Rectal smooth muscle tissue (tissue), 1 donor: ENCODE measurements around the gene ROBO1.

Experiments
- H3K27ac ChIP-seq: one replicate; pipeline ENCODE4 v1.7.0; 2013; ENCODE audit warnings: low read depth, low read length, inconsistent platforms
- H3K27me3 ChIP-seq: one replicate; pipeline ENCODE4 v1.7.0; 2013; ENCODE audit warnings: low read length; ENCODE audit not compliant: control insufficient read depth, insufficient read depth
- H3K36me3 ChIP-seq: one replicate; pipeline ENCODE4 v1.7.0; 2013; ENCODE audit warnings: low read length; ENCODE audit not compliant: control insufficient read depth, insufficient read depth
- H3K4me1 ChIP-seq: one replicate; pipeline ENCODE4 v1.7.0; 2013; ENCODE audit warnings: low read length; ENCODE audit not compliant: control insufficient read depth, insufficient read depth
- H3K4me3 ChIP-seq: one replicate; pipeline ENCODE4 v1.7.0; 2013; ENCODE audit warnings: low read length
- H3K9ac ChIP-seq: one replicate; pipeline ENCODE4 v1.7.0; 2013; ENCODE audit warnings: low read length

Gene ROBO1

GRCh38 chr3:78798266-78798832 lies 969.4 kb downstream of the ROBO1 start:
- no peaks in the 10 kb centered on the region for H3K36me3 ChIP-seq
- H3K4me1 ChIP-seq = no peaks in the 10 kb centered on the region
- H3K9ac ChIP-seq = no peak overlapping the region
- no peaks in the 10 kb centered on the region for H3K27me3 ChIP-seq
- no peak overlapping the region for H3K4me3 ChIP-seq
- H3K27ac ChIP-seq = no peak overlapping the region

GRCh38 chr3:78794431-78794830 lies 973.4 kb downstream of the ROBO1 start:
- no peaks in the 10 kb centered on the region for H3K4me1 ChIP-seq
- no peaks in the 10 kb centered on the region for H3K36me3 ChIP-seq
- H3K27me3 ChIP-seq = no peaks in the 10 kb centered on the region
- no peak overlapping the region for H3K4me3 ChIP-seq
- no peak overlapping the region for H3K9ac ChIP-seq
- H3K27ac ChIP-seq = no peak overlapping the region

- no peak overlapping the region for H3K4me3 ChIP-seq
- H3K9ac ChIP-seq = no peak overlapping the region
- H3K36me3 ChIP-seq = no peaks in the 10 kb centered on the region
- no peak overlapping the region for H3K27ac ChIP-seq
- H3K27me3 ChIP-seq = no peaks in the 10 kb centered on the region
- H3K4me1 ChIP-seq = no peaks in the 10 kb centered on the region
These were observed 975.1 kb downstream of the ROBO1 start for GRCh38 chr3:78792733-78793132.

GRCh38 chr3:78792212-78792611 lies 975.6 kb downstream of the ROBO1 start:
- H3K36me3 ChIP-seq = no peaks in the 10 kb centered on the region
- no peak overlapping the region for H3K4me3 ChIP-seq
- no peaks in the 10 kb centered on the region for H3K4me1 ChIP-seq
- H3K27ac ChIP-seq = no peak overlapping the region
- no peaks in the 10 kb centered on the region for H3K27me3 ChIP-seq
- H3K9ac ChIP-seq = no peak overlapping the region

- H3K9ac ChIP-seq = no peak overlapping the region
- no peak overlapping the region for H3K4me3 ChIP-seq
- no peaks in the 10 kb centered on the region for H3K4me1 ChIP-seq
- H3K27me3 ChIP-seq = no peaks in the 10 kb centered on the region
- H3K36me3 ChIP-seq = no peaks in the 10 kb centered on the region
- H3K27ac ChIP-seq = no peak overlapping the region
These were observed 976.0 kb downstream of the ROBO1 start for GRCh38 chr3:78791753-78792152.

GRCh38 chr3:78788839-78789238 lies 979.0 kb downstream of the ROBO1 start:
- H3K36me3 ChIP-seq = no peaks in the 10 kb centered on the region
- no peak overlapping the region for H3K27ac ChIP-seq
- H3K27me3 ChIP-seq = no peaks in the 10 kb centered on the region
- no peak overlapping the region for H3K4me3 ChIP-seq
- H3K4me1 ChIP-seq = no peaks in the 10 kb centered on the region
- H3K9ac ChIP-seq = no peak overlapping the region

GRCh38 chr3:78785004-78785403 lies 982.8 kb downstream of the ROBO1 start:
- no peak overlapping the region for H3K9ac ChIP-seq
- H3K27me3 ChIP-seq = no peaks in the 10 kb centered on the region
- no peak overlapping the region for H3K27ac ChIP-seq
- no peak overlapping the region for H3K4me3 ChIP-seq
- H3K36me3 ChIP-seq = no peaks in the 10 kb centered on the region
- no peaks in the 10 kb centered on the region for H3K4me1 ChIP-seq

- Histone ChIP-seq H3K27me3 (no peaks in the 10 kb centered on the region), H3K36me3 (no peaks in the 10 kb centered on the region), H3K27ac (no peak overlapping the region), H3K4me1 (no peaks in the 10 kb centered on the region), H3K9ac (no peak overlapping the region), H3K4me3 (no peak overlapping the region)
These were observed 986.4 kb downstream of the ROBO1 start for GRCh38 chr3:78781351-78781750.

- Histone ChIP-seq H3K27me3 (no peaks in the 10 kb centered on the region), H3K9ac (no peak overlapping the region), H3K4me3 (no peak overlapping the region), H3K36me3 (no peaks in the 10 kb centered on the region), H3K4me1 (no peaks in the 10 kb centered on the region), H3K27ac (no peak overlapping the region)
These were observed 1001.9 kb downstream of the ROBO1 start for GRCh38 chr3:78765671-78766485.

GRCh38 chr3:78764634-78765033 lies 1003.2 kb downstream of the ROBO1 start:
- no peak overlapping the region for H3K27ac ChIP-seq
- H3K36me3 ChIP-seq = no peaks in the 10 kb centered on the region
- no peak overlapping the region for H3K9ac ChIP-seq
- H3K27me3 ChIP-seq = no peaks in the 10 kb centered on the region
- no peaks in the 10 kb centered on the region for H3K4me1 ChIP-seq
- no peak overlapping the region for H3K4me3 ChIP-seq

GRCh38 chr3:78762121-78762520 lies 1005.7 kb downstream of the ROBO1 start:
- H3K27ac ChIP-seq = no peak overlapping the region
- H3K4me1 ChIP-seq = no peaks in the 10 kb centered on the region
- no peak overlapping the region for H3K4me3 ChIP-seq
- no peaks in the 10 kb centered on the region for H3K36me3 ChIP-seq
- H3K9ac ChIP-seq = no peak overlapping the region
- no peaks in the 10 kb centered on the region for H3K27me3 ChIP-seq

- H3K4me1 ChIP-seq = no peaks in the 10 kb centered on the region
- H3K36me3 ChIP-seq = no peaks in the 10 kb centered on the region
- H3K27me3 ChIP-seq = no peaks in the 10 kb centered on the region
- H3K4me3 ChIP-seq = no peak overlapping the region
- no peak overlapping the region for H3K9ac ChIP-seq
- H3K27ac ChIP-seq = no peak overlapping the region
These were observed 1006.7 kb downstream of the ROBO1 start for GRCh38 chr3:78761126-78761525.

- H3K4me3 ChIP-seq = no peak overlapping the region
- no peak overlapping the region for H3K9ac ChIP-seq
- H3K36me3 ChIP-seq = no peaks in the 10 kb centered on the region
- H3K27ac ChIP-seq = no peak overlapping the region
- H3K27me3 ChIP-seq = no peaks in the 10 kb centered on the region
- H3K4me1 ChIP-seq = no peaks in the 10 kb centered on the region
These were observed 1010.1 kb downstream of the ROBO1 start for GRCh38 chr3:78757731-78758130.
